Measurements from ENCODE around the gene NPAS1. TPM values are rescaled to one million over a fixed set of nuclear protein-coding genes. Genes with fewer than 3 reads are reported as not detected.

The NPAS1 gene
- total and polyA plus RNA-seq, 2 experiments from 2014 or later = 5.6 to 9.8 TPM

DNA sequence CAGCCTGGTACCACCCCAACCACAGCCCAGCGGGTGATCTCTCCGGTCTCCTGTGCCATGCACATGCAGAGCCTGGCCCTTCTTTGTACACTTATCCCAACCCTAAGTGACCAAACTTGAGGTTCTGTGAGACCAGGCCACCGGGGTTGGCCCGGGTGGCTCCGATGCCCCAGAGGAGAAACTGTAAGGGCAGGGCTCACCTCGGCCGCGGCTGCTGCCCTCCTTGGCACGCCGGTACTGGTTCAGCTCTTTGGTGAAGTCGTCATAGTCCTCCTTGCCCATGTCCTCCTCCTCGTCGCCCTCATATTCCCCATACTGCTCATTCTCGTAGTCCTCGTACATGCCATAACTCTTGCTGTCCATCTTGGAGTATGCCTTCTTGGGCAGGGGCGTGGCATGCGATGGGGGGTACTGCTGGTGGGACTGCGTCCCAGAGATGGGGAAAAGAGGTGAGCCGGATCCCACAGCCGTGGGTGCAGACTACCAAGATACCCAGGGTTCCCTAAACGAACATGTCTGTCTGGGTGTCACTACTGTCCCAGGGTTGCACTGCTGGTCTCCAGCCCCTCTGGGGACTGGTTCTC is 70.2 kb downstream of the NPAS1 start:
- Histone ChIP-seq H3K79me2 (replicated peaks; ENCODE audit: insufficient read depth) (peaks cover 32% of the 10 kb centered on the region), H3K36me3 (ENCODE audit: insufficient read depth) (peaks cover 27% of the 10 kb centered on the region), H3K4me3 (no peak overlapping the region), H3K27me3 (ENCODE audit: insufficient read depth) (no peaks in the 10 kb centered on the region), H3K4me1 (ENCODE audit: insufficient read depth) (no peaks in the 10 kb centered on the region; the same call in 1 of the 2 replicates), H3K4me2 (no peak overlapping the region), H2AFZ (no peak overlapping the region), H3F3A (replicated peaks; ENCODE audit: low read depth) (peaks cover 12% of the 10 kb centered on the region), H3K9me2 (ENCODE audit: insufficient read depth) (no peaks in the 10 kb centered on the region), H4K20me1 (replicated peaks; ENCODE audit: insufficient read depth) (peaks cover 28% of the 10 kb centered on the region), H3K27ac (ENCODE audit: low read depth) (peak overlapping the region; percentile 81; the same call in 1 of the 2 replicates)
- TF ChIP-seq ZNF331 (CRISPR knock-in tag; IDR thresholded peaks at IDR 0.05; ENCODE audit: low read depth) (no peak), NANOG (IDR thresholded peaks at IDR 0.05; ENCODE audit: borderline replicate concordance) (no peak), ZNF114 (CRISPR knock-in tag; IDR thresholded peaks at IDR 0.05) (no peak)
- TF ChIP-seq, protein P1, sequence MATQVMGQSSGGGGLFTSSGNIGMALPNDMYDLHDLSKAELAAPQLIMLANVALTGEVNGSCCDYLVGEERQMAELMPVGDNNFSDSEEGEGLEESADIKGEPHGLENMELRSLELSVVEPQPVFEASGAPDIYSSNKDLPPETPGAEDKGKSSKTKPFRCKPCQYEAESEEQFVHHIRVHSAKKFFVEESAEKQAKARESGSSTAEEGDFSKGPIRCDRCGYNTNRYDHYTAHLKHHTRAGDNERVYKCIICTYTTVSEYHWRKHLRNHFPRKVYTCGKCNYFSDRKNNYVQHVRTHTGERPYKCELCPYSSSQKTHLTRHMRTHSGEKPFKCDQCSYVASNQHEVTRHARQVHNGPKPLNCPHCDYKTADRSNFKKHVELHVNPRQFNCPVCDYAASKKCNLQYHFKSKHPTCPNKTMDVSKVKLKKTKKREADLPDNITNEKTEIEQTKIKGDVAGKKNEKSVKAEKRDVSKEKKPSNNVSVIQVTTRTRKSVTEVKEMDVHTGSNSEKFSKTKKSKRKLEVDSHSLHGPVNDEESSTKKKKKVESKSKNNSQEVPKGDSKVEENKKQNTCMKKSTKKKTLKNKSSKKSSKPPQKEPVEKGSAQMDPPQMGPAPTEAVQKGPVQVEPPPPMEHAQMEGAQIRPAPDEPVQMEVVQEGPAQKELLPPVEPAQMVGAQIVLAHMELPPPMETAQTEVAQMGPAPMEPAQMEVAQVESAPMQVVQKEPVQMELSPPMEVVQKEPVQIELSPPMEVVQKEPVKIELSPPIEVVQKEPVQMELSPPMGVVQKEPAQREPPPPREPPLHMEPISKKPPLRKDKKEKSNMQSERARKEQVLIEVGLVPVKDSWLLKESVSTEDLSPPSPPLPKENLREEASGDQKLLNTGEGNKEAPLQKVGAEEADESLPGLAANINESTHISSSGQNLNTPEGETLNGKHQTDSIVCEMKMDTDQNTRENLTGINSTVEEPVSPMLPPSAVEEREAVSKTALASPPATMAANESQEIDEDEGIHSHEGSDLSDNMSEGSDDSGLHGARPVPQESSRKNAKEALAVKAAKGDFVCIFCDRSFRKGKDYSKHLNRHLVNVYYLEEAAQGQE (IDR thresholded peaks at IDR 0.05; ENCODE audit: unreplicated experiment) = no peak
- TF ChIP-seq, protein P2, sequence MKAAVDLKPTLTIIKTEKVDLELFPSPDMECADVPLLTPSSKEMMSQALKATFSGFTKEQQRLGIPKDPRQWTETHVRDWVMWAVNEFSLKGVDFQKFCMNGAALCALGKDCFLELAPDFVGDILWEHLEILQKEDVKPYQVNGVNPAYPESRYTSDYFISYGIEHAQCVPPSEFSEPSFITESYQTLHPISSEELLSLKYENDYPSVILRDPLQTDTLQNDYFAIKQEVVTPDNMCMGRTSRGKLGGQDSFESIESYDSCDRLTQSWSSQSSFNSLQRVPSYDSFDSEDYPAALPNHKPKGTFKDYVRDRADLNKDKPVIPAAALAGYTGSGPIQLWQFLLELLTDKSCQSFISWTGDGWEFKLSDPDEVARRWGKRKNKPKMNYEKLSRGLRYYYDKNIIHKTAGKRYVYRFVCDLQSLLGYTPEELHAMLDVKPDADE (IDR thresholded peaks at IDR 0.05) = no peak
- ATAC-seq = no peak
- Mint-ChIP-seq H3K9me3 (no peaks in the 10 kb centered on the region), H3K4me1 (peaks cover 5% of the 10 kb centered on the region; the same call in 2 of the 3 replicates), H3K36me3 (ENCODE audit: low read depth) (peaks cover 89% of the 10 kb centered on the region), H3K4me3 (no peak overlapping the region), H3K27ac (no peak overlapping the region), H3K27me3 (ENCODE audit: insufficient read depth, low read depth, poor library complexity) (peaks cover 6% of the 10 kb centered on the region)
- DNase-seq (ENCODE audit: low spot score) = no peak

DNA sequence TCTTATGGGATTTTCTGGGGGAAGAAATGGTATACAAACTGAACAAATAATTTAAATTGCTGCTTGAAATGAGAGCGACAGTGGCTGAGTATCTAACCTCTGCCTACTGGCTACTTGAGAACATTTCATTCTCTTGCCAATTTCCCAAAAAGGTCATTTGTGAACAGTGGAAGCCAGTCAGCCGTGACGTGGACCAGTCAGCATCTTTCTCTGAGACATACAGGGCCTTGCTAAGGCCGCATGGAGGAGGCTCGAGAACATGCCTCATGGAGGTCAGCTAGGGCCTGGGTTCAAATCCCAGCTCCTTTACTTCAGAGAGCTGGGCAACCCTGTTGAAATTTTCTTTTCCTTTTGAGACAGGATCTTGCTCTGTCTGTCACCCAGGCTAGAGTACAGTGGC is 73.6 kb downstream of the NPAS1 start:
- no peaks in the 10 kb centered on the region for H3K27me3 ChIP-seq (ENCODE audit: insufficient read depth)
- Mint-ChIP-seq H3K27me3 (ENCODE audit: insufficient read depth, low read depth, poor library complexity) (peaks cover 7% of the 10 kb centered on the region), H3K27ac (no peak overlapping the region), H3K9me3 (no peaks in the 10 kb centered on the region), H3K4me3 (no peak overlapping the region), H3K36me3 (ENCODE audit: low read depth) (peaks cover 69% of the 10 kb centered on the region), H3K4me1 (peaks cover 34% of the 10 kb centered on the region)
- peaks cover 66% of the 10 kb centered on the region for H3K79me2 ChIP-seq (replicated peaks; ENCODE audit: insufficient read depth)
- no peak overlapping the region for H2AFZ ChIP-seq
- peaks cover 17% of the 10 kb centered on the region for H3K36me3 ChIP-seq (ENCODE audit: insufficient read depth)
- peaks cover 23% of the 10 kb centered on the region for H3F3A ChIP-seq (replicated peaks; ENCODE audit: low read depth)
- no peaks in the 10 kb centered on the region for H3K9me2 ChIP-seq (ENCODE audit: insufficient read depth)
- H3K4me1 ChIP-seq (ENCODE audit: insufficient read depth) = peaks cover 22% of the 10 kb centered on the region
- ATAC-seq (no peak), DNase-seq (ENCODE audit: low spot score) (no peak)
- no peak overlapping the region for H3K4me3 ChIP-seq
- no peak overlapping the region for H3K27ac ChIP-seq (ENCODE audit: low read depth)
- peaks cover 32% of the 10 kb centered on the region for H4K20me1 ChIP-seq (replicated peaks; ENCODE audit: insufficient read depth)
- no peak overlapping the region for H3K4me2 ChIP-seq
- TF ChIP-seq STAT1 (IDR thresholded peaks at IDR 0.05; ENCODE audit: unreplicated experiment) (no peak), CREB1 (CRISPR knock-in tag; IDR thresholded peaks at IDR 0.05; ENCODE audit: low read depth) (no peak), POLR2AphosphoS5 (IDR thresholded peaks at IDR 0.05; ENCODE audit: low read depth) (no peak), EZH2 (IDR thresholded peaks at IDR 0.05; ENCODE audit: low read depth, unreplicated experiment) (no peak)
- TF ChIP-seq, protein P2 (IDR thresholded peaks at IDR 0.05) = no peak
- TF ChIP-seq, protein P1 (IDR thresholded peaks at IDR 0.05; ENCODE audit: unreplicated experiment) = no peak
- TF ChIP-seq, protein P3, sequence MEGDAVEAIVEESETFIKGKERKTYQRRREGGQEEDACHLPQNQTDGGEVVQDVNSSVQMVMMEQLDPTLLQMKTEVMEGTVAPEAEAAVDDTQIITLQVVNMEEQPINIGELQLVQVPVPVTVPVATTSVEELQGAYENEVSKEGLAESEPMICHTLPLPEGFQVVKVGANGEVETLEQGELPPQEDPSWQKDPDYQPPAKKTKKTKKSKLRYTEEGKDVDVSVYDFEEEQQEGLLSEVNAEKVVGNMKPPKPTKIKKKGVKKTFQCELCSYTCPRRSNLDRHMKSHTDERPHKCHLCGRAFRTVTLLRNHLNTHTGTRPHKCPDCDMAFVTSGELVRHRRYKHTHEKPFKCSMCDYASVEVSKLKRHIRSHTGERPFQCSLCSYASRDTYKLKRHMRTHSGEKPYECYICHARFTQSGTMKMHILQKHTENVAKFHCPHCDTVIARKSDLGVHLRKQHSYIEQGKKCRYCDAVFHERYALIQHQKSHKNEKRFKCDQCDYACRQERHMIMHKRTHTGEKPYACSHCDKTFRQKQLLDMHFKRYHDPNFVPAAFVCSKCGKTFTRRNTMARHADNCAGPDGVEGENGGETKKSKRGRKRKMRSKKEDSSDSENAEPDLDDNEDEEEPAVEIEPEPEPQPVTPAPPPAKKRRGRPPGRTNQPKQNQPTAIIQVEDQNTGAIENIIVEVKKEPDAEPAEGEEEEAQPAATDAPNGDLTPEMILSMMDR (conservative IDR thresholded peaks at IDR 0.05; ENCODE audit: low read depth in 2 of 2) = no peak

Data from GM23338 (cell line).